DOHH2 (cell line): Measurements from ENCODE around the gene PSG6.
"Not testable (repeated sequence)": the region's sequence is repeated elsewhere in the genome, so short reads cannot be mapped to it uniquely, and the experiment has no call there.

Experiments
- H3F3A ChIP-seq: fragments of 200-600 bp; sonication (generic), shearing (Covaris generic); 2 replicates; pipeline ENCODE4 v1.6.0; 2016; ENCODE audit warnings: antibody characterized with exemption, mild to moderate bottlenecking; ENCODE audit not compliant: control insufficient read depth, insufficient read depth
- H3K27ac ChIP-seq: fragments of 200-600 bp; sonication (generic); 2 replicates; pipeline ENCODE4 v1.5.1; 2014; ENCODE audit warnings: low read depth, mild to moderate bottlenecking, low read length, moderate library complexity
- H3K27me3 ChIP-seq: fragments of 200-600 bp; sonication (generic); 2 replicates; pipeline ENCODE4 v1.6.1; 2014; ENCODE audit warnings: mild to moderate bottlenecking, low read length, mixed read lengths; ENCODE audit not compliant: control insufficient read depth
- H3K36me3 ChIP-seq: fragments of 200-600 bp; sonication (generic); 2 replicates; pipeline ENCODE4 v1.6.1; 2014; ENCODE audit warnings: mild to moderate bottlenecking, low read length, moderate library complexity, mixed read lengths; ENCODE audit not compliant: control insufficient read depth
- H3K4me1 ChIP-seq: fragments of 200-600 bp; sonication (generic); 2 replicates; pipeline ENCODE4 v1.6.1; 2014; ENCODE audit warnings: mild to moderate bottlenecking, low read length, mixed read lengths; ENCODE audit not compliant: control insufficient read depth
- H3K4me2 ChIP-seq: fragments of 200-600 bp; sonication (generic); 2 replicates; pipeline ENCODE4 v1.6.0; 2014; ENCODE audit warnings: mild to moderate bottlenecking, low read length, moderate library complexity
- H3K4me3 ChIP-seq: fragments of 200-600 bp; sonication (generic); 2 replicates; pipeline ENCODE4 v1.5.1; 2014; ENCODE audit warnings: mild to moderate bottlenecking, low read length, mixed read lengths
- H3K79me2 ChIP-seq: fragments of 200-600 bp; sonication (generic); 2 replicates; pipeline ENCODE4 v1.6.1; 2014; ENCODE audit warnings: mild to moderate bottlenecking, low read length, mixed read lengths; ENCODE audit not compliant: control insufficient read depth
- H3K9me2 ChIP-seq: fragments of 200-600 bp; sonication (generic); replicated peaks from 2 replicates; pipeline ENCODE4 v1.6.1; 2014; ENCODE audit warnings: mild to moderate bottlenecking, low read length, mixed read lengths; ENCODE audit not compliant: control insufficient read depth
- H3K9me3 ChIP-seq: fragments of 200-600 bp; sonication (generic); 2 replicates; pipeline ENCODE4 v1.6.1; 2014; ENCODE audit warnings: antibody characterized with exemption, low read length, mixed read lengths; ENCODE audit not compliant: control insufficient read depth, insufficient read depth
- H4K20me1 ChIP-seq: fragments of 200-600 bp; sonication (generic); 2 replicates; pipeline ENCODE4 v1.6.0; 2014; ENCODE audit warnings: low read depth, mild to moderate bottlenecking, antibody characterized with exemption, low read length, moderate library complexity; ENCODE audit not compliant: control insufficient read depth, insufficient read depth
- EZH2phosphoT487 ChIP-seq: fragments of 200-600 bp; sonication (generic); IDR thresholded peaks from 2 replicates; pipeline ENCODE4 v1.6.1; 2017; ENCODE audit warnings: borderline replicate concordance, mild to moderate bottlenecking, antibody characterized with exemption, low read length, moderate library complexity, mixed read lengths
- TF ChIP-seq, protein P1 (sequence below): fragments of 200-600 bp; sonication (generic); IDR thresholded peaks from one replicate; pipeline ENCODE4 v1.5.1; 2014; ENCODE audit warnings: antibody characterized with exemption, mild to moderate bottlenecking, low read depth, low read length; ENCODE audit not compliant: poor library complexity, severe bottlenecking

Gene PSG6

DNA sequence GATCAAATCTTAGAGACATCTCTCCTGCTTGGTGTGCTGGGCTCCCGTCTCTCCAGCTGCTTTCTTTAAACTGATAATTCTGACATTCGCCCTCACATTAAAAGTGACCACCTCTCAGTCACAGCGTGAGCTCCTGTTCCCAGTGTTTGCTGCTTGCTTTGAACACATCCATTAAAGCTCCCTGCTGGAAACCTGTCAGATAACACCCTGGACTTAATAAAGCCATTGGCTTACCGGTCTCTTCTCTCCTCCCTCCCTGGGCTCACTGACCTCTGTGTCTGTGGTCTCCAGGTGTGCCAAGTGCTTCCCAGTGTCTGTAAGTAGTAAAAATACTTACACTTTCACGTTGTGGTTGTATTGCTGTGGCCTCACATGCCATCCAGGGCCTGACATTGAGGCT is 35.7 kb downstream of the PSG6 start:
- H3F3A ChIP-seq, H3K4me1 ChIP-seq: not testable (repeated sequence)

GRCh38 chr19:42881279-42881678 is 36.4 kb downstream of the PSG6 start:
- not testable (repeated sequence) for H4K20me1 ChIP-seq, H3K4me2 ChIP-seq, H3K9me2 ChIP-seq

More for the DNA sequence above, 35.7 kb downstream of the PSG6 start:
- not testable (repeated sequence) for H3K79me2 ChIP-seq, H3K27me3 ChIP-seq, H3K9me2 ChIP-seq, H3K4me2 ChIP-seq, H3K4me3 ChIP-seq, H3K36me3 ChIP-seq, H4K20me1 ChIP-seq, H3K9me3 ChIP-seq, H3K27ac ChIP-seq

GRCh38 chr19:42880621-42881020 is 37.1 kb downstream of the PSG6 start:
- H3K27ac ChIP-seq, H3K4me2 ChIP-seq, H3K79me2 ChIP-seq, H3K9me3 ChIP-seq, H3F3A ChIP-seq, H3K4me3 ChIP-seq, H3K9me2 ChIP-seq, H3K4me1 ChIP-seq, H3K27me3 ChIP-seq, H4K20me1 ChIP-seq, H3K36me3 ChIP-seq: not testable (repeated sequence)

More at GRCh38 chr19:42881279-42881678, 36.4 kb downstream of the PSG6 start:
- not testable (repeated sequence) for H3K27me3 ChIP-seq, H3K4me3 ChIP-seq, H3K27ac ChIP-seq, H3K79me2 ChIP-seq, H3K4me1 ChIP-seq, H3K36me3 ChIP-seq, H3F3A ChIP-seq, H3K9me3 ChIP-seq
- TF ChIP-seq, protein P1, sequence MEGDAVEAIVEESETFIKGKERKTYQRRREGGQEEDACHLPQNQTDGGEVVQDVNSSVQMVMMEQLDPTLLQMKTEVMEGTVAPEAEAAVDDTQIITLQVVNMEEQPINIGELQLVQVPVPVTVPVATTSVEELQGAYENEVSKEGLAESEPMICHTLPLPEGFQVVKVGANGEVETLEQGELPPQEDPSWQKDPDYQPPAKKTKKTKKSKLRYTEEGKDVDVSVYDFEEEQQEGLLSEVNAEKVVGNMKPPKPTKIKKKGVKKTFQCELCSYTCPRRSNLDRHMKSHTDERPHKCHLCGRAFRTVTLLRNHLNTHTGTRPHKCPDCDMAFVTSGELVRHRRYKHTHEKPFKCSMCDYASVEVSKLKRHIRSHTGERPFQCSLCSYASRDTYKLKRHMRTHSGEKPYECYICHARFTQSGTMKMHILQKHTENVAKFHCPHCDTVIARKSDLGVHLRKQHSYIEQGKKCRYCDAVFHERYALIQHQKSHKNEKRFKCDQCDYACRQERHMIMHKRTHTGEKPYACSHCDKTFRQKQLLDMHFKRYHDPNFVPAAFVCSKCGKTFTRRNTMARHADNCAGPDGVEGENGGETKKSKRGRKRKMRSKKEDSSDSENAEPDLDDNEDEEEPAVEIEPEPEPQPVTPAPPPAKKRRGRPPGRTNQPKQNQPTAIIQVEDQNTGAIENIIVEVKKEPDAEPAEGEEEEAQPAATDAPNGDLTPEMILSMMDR, result peak; percentile 34

GRCh38 chr19:42879613-42880012 is 38.1 kb downstream of the PSG6 start, which contains the start of gene PSG1:
PSG1 (minus strand) TSS chr19:42879713; CDS start chr19:42879581, 132 bp downstream.
- H3K27me3 ChIP-seq, result no peaks in the 10 kb centered on the region
- H4K20me1 ChIP-seq, result no peaks in the 10 kb centered on the region
- H3K9me2 ChIP-seq, result no peaks in the 10 kb centered on the region
- no peak within 1 kb of the TSS for H3K4me3 ChIP-seq
- no peak within 1 kb of the TSS for H3K27ac ChIP-seq
- no peaks in the 10 kb centered on the region for H3K79me2 ChIP-seq
- no peaks in the 10 kb centered on the region for H3K9me3 ChIP-seq
- no peaks in the 10 kb centered on the region for H3F3A ChIP-seq
- H3K4me1 ChIP-seq, result no peaks in the 10 kb centered on the region
- H3K36me3 ChIP-seq, result no peaks in the 10 kb centered on the region
- TF ChIP-seq, protein P1, result no peak
- TF ChIP-seq EZH2phosphoT487, result no peak
- H3K4me2 ChIP-seq, result no peak within 1 kb of the TSS

DNA sequence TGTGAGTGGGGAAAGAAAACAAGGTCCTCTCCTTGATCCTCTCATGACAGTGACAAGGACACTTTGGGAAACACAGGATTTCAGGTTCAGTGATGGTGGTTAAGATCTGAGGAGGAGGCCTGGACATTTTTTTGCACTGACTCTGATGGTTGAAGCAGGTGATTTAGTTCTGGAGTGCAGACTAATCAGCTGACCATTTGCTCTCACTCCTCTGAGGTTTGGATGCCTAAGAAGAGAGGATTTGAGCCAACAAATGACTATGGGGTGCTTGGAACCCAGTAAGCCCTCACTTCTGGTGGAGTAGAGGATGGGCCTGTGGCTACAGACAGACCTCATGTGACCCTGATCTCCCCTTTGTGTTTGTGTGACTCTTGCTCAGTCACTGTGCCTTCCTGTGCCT is 41.1 kb downstream of the PSG6 start:
- H3K27ac ChIP-seq, H3K4me1 ChIP-seq, H3K9me3 ChIP-seq, H3K36me3 ChIP-seq, H3K4me2 ChIP-seq, H4K20me1 ChIP-seq, H3K4me3 ChIP-seq, H3K27me3 ChIP-seq, H3F3A ChIP-seq, H3K9me2 ChIP-seq, H3K79me2 ChIP-seq: not testable (repeated sequence)

- H3K9me3 ChIP-seq, H3F3A ChIP-seq, H3K4me3 ChIP-seq, H4K20me1 ChIP-seq, H3K79me2 ChIP-seq, H3K27me3 ChIP-seq, H3K36me3 ChIP-seq, H3K4me2 ChIP-seq, H3K9me2 ChIP-seq, H3K4me1 ChIP-seq, H3K27ac ChIP-seq: not testable (repeated sequence)
These were observed 41.8 kb downstream of the PSG6 start for GRCh38 chr19:42875881-42876280.
